ENCODE measurements around the gene COL12A1. TPM values are rescaled to one million over a fixed set of nuclear protein-coding genes. Genes with fewer than 3 reads are reported as not detected.

COL12A1 gene
- total RNA-seq, 4 donors from 2014 or later: 125 to 589 (median 192) TPM

DNA sequence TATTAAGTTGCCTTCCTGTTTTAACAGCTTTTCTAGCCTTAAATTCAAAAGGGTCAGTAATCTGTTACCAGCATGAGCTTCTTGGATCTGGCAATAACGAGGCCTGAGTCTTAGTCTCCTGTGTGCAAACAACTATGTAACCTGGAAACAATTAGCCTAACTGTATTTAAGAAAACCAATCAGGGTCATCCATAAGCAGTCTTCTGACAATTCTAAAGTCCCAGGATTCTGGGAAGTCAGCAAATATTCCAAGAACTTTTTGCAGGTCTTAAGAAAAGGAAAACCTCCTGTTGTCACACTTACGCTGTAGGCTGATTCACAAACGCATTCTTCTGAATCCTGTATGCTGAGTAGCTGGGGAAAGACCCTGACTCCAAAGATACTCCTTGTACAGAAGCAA is 90.4 kb downstream of the COL12A1 start:
- DNase-seq (ENCODE audit: low spot score) (no peak), ATAC-seq (ENCODE audit: low FRiP score) (no peak)
- TF ChIP-seq, protein P1, sequence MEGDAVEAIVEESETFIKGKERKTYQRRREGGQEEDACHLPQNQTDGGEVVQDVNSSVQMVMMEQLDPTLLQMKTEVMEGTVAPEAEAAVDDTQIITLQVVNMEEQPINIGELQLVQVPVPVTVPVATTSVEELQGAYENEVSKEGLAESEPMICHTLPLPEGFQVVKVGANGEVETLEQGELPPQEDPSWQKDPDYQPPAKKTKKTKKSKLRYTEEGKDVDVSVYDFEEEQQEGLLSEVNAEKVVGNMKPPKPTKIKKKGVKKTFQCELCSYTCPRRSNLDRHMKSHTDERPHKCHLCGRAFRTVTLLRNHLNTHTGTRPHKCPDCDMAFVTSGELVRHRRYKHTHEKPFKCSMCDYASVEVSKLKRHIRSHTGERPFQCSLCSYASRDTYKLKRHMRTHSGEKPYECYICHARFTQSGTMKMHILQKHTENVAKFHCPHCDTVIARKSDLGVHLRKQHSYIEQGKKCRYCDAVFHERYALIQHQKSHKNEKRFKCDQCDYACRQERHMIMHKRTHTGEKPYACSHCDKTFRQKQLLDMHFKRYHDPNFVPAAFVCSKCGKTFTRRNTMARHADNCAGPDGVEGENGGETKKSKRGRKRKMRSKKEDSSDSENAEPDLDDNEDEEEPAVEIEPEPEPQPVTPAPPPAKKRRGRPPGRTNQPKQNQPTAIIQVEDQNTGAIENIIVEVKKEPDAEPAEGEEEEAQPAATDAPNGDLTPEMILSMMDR (IDR thresholded peaks at IDR 0.05): no peak

DNA sequence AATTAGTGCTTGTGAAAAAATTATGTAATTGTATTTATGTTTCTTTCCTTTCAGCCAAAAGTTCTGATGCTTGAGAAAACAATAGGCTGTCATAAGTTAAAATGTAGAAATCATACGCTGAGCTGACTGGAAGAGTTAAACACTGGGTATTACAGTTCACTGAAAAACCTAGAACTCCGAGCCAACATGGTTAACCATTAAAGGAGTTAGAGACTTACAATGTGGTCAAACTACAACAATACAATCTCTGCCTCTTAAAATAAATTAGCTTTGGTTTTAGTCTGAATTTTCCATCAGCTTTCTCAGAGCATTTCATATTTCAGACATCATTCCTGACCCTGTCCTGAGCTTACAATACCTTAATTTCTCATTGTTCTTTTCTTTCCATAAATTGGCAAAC is 91.0 kb downstream of the COL12A1 start:
- DNase-seq (ENCODE audit: low spot score) (no peak), ATAC-seq (ENCODE audit: low FRiP score) (no peak)
- TF ChIP-seq, protein P1 (IDR thresholded peaks at IDR 0.05): no peak

DNA sequence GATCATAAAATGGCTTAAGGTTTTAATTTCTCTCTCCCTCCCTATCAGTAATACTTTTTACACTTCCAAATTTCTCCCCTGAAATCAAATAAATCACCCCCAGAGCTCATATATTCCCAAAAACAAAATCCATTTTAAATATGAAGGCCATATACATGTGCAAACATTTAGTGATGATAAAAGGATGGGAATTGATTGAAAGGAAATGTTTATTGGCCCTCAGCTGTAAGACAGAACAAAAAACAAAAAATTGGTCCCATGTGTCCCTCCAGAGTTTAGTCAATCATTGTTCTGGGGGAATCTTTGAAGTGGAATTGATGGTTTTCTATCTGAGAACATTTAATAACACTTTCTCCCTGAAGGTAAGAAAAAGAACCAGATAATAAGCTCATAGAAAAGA is 91.7 kb downstream of the COL12A1 start:
- no peak for ATAC-seq (ENCODE audit: low FRiP score)

DNA sequence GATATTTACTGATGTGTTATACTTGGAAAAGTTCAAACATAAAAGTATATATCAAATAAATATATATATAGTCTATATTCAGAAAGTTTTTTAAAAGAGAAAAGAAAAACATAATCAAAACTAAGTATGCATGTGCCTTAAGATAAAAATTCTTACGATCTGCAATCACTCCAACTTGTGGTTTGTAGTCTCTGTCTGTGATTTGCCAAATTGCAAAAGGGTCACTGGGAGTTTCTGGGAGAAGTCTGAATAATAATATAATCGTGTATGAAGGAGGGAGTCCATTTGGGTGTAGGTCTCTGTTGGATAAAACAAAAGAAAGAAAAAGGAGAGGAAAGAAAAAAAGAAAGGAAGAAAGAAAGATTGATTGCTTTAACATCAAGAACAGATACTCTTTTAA is 92.4 kb downstream of the COL12A1 start:
- no peak for DNase-seq (ENCODE audit: low spot score)
- TF ChIP-seq, protein P1 (IDR thresholded peaks at IDR 0.05): no peak
- no peak for ATAC-seq (ENCODE audit: low FRiP score)

More for the DNA sequence above, 91.7 kb downstream of the COL12A1 start:
- no peak for DNase-seq (ENCODE audit: low spot score)
- TF ChIP-seq, protein P1 (IDR thresholded peaks at IDR 0.05): no peak

DNA sequence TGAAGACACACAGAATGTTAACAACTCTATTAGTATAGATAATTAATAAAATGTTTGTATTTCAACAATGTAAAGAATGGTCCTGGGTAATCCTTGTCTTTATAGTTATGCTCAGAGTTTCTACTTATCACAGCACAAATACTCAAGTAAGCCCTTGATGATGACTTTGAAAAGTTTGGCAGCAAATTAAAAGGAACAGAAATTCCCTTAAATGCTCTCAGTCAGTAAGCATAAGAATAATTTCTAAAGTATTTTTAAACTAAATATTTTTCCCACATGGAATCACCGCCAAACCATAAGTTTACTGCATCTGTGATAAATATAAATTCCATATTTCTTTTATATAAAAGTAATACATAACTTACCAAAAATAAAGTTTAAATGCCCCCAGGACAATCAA is 96.1 kb downstream of the COL12A1 start:
- ATAC-seq (ENCODE audit: low FRiP score) (no peak), DNase-seq (ENCODE audit: low spot score) (no peak)
- TF ChIP-seq, protein P1 (IDR thresholded peaks at IDR 0.05): no peak

DNA sequence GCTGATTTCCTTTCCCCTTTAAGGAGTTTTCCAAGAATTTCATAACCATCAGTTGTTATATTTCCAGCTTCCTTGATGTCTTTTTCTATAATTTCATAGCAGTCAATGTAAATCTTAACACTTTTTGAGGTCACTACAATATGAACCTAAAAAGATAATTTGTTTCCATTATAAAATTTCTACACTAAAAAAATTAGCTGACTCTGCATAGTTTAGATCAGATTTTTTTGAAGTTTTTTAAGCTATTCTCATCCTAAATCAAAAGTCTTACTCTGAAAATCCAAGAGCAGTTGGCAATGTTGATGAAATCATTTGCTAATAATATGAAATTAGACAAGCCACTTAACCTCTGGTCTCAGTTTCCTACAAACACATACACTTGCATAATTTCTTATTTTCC is 96.8 kb downstream of the COL12A1 start:
- DNase-seq (ENCODE audit: low spot score) (no peak), ATAC-seq (ENCODE audit: low FRiP score) (no peak)
- TF ChIP-seq, protein P1 (IDR thresholded peaks at IDR 0.05): no peak

DNA sequence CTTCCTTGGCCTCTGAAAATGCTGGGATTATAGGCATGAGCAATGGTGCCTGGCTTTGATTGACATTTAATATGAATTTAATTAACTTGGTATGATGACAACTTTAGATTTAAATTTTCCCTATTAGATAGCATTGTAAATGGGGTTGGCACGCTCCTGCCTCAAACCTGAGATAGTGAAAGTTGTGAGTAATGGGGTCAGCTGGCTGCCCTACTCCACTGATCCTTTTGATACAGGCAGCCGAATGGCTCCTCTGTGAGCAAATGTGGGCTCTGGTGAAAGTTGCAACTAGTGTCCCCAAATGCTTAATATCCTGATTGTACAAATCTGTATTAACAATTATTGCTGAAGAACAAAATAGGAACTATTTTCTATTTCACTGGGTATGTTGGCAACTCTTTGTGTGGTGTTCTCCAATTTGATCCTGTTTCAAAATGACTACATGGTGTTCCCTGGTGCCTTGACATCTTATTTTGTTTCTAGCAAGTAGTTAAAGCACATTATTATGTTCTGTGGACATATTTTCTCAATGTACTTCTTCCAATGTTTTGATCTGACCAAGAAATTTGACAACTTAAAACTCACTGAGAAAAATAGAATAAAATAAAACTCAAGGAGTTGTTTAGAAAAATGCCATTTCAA is 97.4 kb downstream of the COL12A1 start:
- DNase-seq (ENCODE audit: low spot score) (no peak), ATAC-seq (ENCODE audit: low FRiP score) (no peak)
- TF ChIP-seq, protein P1 (IDR thresholded peaks at IDR 0.05): no peak

Data from omental fat pad (tissue), 4 donors.